PC-9 (cell line): ENCODE results near the gene RAD1.

Source experiments
- CTCF ChIP-seq: fragments of 200-600 bp; sonication (generic); conservative IDR thresholded peaks from 2 replicates; pipeline ENCODE4 v1.6.1; 2017; ENCODE audit warnings: mixed run types, antibody characterized with exemption, mild to moderate bottlenecking, moderate library complexity
- EZH2 ChIP-seq: fragments of 200-600 bp; sonication (generic); IDR thresholded peaks from 2 replicates; pipeline ENCODE4 v1.8.0; 2017; ENCODE audit warnings: antibody characterized with exemption, low read depth

GRCh38 chr5:34926318-34926888, 11.1 kb upstream of the RAD1 start:
- TF ChIP-seq CTCF (no peak), EZH2 (no peak)
